ENCODE measurements around the gene ATOSB. TPM values are rescaled to one million over a fixed set of nuclear protein-coding genes. Genes with fewer than 3 reads are reported as not detected.

ATOSB gene
- total and polyA plus RNA-seq, 12 donors: 12.1 to 51.2 (median 18.0) TPM

DNA sequence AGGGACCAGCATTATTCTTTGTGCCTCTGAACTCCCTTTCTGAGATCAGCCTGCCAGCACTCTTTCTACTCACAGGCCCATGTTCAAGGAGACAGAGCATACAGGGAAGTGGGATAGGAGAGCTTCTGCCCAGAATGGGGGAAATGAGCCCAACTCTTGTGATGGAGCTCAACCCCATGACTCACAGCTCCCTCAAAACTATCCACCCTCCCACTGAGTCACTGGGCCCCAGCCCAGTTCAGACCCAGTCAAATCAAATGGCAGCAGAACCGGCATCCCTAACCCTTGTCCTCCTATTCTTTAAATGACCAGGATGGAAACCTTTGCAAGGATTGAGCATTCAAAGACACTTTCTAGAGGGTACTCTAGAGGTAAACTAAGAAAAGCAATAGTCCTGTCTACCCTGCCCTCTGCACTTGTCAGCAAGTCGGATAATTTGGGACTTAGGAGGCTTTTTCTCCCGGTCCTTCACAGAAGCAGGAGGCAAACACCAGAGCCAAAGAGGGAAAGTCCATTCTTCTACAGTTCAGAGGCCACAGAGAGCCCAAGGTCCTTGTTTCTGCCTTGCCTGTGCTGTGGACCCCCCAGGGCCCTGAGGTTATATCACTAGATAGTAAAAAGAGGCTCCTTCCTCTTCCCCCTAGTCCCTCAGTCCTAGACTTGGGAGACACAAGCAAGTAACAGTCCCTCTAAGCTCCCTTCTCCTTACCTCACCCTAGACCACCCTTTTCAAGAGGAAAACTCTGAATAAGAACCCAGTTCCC, 3.2 kb downstream of the ATOSB start:
- TF ChIP-seq, protein P1, sequence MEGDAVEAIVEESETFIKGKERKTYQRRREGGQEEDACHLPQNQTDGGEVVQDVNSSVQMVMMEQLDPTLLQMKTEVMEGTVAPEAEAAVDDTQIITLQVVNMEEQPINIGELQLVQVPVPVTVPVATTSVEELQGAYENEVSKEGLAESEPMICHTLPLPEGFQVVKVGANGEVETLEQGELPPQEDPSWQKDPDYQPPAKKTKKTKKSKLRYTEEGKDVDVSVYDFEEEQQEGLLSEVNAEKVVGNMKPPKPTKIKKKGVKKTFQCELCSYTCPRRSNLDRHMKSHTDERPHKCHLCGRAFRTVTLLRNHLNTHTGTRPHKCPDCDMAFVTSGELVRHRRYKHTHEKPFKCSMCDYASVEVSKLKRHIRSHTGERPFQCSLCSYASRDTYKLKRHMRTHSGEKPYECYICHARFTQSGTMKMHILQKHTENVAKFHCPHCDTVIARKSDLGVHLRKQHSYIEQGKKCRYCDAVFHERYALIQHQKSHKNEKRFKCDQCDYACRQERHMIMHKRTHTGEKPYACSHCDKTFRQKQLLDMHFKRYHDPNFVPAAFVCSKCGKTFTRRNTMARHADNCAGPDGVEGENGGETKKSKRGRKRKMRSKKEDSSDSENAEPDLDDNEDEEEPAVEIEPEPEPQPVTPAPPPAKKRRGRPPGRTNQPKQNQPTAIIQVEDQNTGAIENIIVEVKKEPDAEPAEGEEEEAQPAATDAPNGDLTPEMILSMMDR (IDR thresholded peaks at IDR 0.05): no peak
- TF ChIP-seq POLR2A (IDR thresholded peaks at IDR 0.05): no peak

DNA sequence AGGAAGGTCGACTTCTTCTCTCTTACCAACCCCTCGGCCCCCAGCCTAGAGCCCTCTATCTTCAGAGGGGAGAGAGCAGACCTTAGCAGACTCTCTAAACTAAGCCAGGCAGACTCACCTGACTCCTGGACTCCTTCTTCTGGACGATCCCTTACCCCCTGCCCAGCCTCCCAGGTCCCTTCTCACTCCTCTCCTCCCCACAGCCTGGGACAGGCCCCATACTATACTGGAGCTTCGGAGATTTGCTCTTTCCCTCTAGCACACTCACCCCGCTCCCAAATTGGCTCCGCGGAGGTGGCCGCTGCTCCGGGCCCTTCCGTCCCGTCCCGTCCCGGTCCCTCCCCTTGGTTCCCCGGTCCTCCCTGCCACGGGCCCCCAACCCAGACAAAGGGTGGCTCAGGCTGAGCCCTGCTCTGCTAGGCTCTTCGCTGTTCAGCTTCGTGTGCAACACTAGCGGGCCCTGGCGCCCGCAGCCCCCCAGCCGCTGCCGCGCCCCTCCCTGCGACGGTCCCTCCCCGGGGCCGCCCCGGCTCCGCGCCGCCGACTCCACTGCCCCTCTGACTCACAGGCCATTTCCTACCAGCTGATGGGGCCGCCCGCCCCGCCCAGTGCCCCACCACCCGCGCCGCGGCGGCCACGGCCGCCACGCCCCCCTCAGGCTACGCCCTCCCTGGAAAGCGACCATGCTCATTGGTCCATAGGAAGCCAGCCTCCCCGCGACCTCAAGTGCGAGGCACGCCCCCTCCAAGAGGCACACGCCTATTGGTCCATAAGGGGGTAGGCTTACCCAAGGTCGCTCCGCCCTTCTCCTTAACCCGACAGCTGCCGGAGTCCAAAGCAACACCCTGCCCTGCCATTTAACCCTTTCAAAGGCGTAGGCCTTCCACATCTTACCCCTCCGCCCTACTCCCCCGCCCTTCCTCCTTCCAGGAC, 4.4 kb downstream of the ATOSB start:
- peaks cover 0 to 24% of the 10 kb centered on the region in 2 donors for H3K36me3 ChIP-seq (replicated peaks in 1 of 2)
- H3K9me3 ChIP-seq (replicated peaks in 1 of 3): no peaks in the 10 kb centered on the region
- TF ChIP-seq, protein P1 (IDR thresholded peaks at IDR 0.05): no peak
- TF ChIP-seq POLR2A (IDR thresholded peaks at IDR 0.05): peak; percentile 60 to 88
- 0 to 2% (median 1%) methylated on average over 12 to 57 of the region's 57 CpGs for WGBS, 4 donors
- no peaks in the 10 kb centered on the region for H3K27me3 ChIP-seq
- peak overlapping the region; percentile 69 to 94 (median 88) for H3K27ac ChIP-seq
- DNase-seq: peak; percentile 98 to 100 (median 99)
- intact Hi-C loops (cut with DNase I): no loop called here
- H3K4me3 ChIP-seq: peak overlapping the region in 3 of 4 donors; percentile 59 to 92 (median 75)
- H3K4me1 ChIP-seq (replicated peaks in 1 of 2): peaks cover 37 to 51% of the 10 kb centered on the region in 2 donors

More for the DNA sequence above, 3.2 kb downstream of the ATOSB start:
- peak in 5 of 7 donors; percentile 45 to 82 (median 67) for DNase-seq
- Histone ChIP-seq H3K9me3 (replicated peaks in 1 of 3) (no peaks in the 10 kb centered on the region), H3K27me3 (no peaks in the 10 kb centered on the region), H3K4me3 (peak overlapping the region in 1 of 4 donors; percentile 75), H3K36me3 (replicated peaks in 1 of 2) (peaks cover 0 to 12% of the 10 kb centered on the region in 2 donors), H3K27ac (peak overlapping the region; percentile 61 to 88 (median 76)), H3K4me1 (replicated peaks in 1 of 2) (peaks cover 42 to 61% of the 10 kb centered on the region in 2 donors)
- intact Hi-C loops (cut with DNase I): no loop called here
- WGBS, 4 donors: 65 to 89% (median 73%) methylated on average over 2 to 3 of the region's 3 CpGs

DNA sequence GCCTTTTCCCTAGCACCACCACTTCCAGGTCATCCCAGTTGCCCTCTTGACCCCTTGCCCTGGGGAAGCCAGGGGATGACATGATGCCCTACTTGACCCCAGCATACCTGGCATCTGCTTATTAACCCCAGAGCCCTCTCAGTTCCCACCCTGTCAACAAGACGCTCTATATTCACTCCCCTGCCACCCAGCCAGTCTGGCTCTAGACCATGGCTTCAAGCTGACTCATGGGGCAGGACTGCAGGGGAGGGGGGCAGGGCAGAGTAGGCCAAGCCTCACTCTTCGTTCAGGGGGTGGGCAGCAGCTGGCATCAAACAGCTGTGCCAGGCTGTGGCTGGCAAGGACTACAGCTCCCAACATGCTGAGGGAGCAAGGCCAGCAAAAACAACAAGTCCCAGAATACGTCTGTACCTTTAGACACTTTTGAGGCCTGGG, 5.3 kb downstream of the ATOSB start:
- H3K4me1 ChIP-seq (replicated peaks in 1 of 2): peaks cover 37 to 50% of the 10 kb centered on the region in 2 donors
- WGBS, 4 donors: 10 to 28% (median 21%) methylated on average over 2 to 3 of the region's 3 CpGs
- H3K36me3 ChIP-seq (replicated peaks in 1 of 2): peaks cover 0 to 33% of the 10 kb centered on the region in 2 donors
- H3K4me3 ChIP-seq: peak overlapping the region in 1 of 4 donors; percentile 75
- TF ChIP-seq, protein P1 (IDR thresholded peaks at IDR 0.05): no peak
- TF ChIP-seq POLR2A (IDR thresholded peaks at IDR 0.05): no peak
- intact Hi-C loops (cut with DNase I): no loop called here
- peak; percentile 62 to 82 (median 80) for DNase-seq
- no peaks in the 10 kb centered on the region for H3K9me3 ChIP-seq (replicated peaks in 1 of 3)
- H3K27me3 ChIP-seq: no peaks in the 10 kb centered on the region
- peak overlapping the region in 4 of 5 donors; percentile 69 to 94 (median 86) for H3K27ac ChIP-seq
